ENCODE results near the gene TEDC2. TPM values are rescaled to one million over a fixed set of nuclear protein-coding genes. Genes with fewer than 3 reads are reported as not detected.

The TEDC2 gene
- total RNA-seq, 1 donor from 2014 or later: 29.1 TPM

- H3K27me3 Mint-ChIP-seq (ENCODE audit: insufficient read depth, low read depth): peaks cover 3% of the 10 kb centered on the region
Measured at GRCh38 chr16:2443555-2443954, 16.4 kb upstream of the TEDC2 start.

GRCh38 chr16:2447920-2448583 is 11.9 kb upstream of the TEDC2 start:
- Mint-ChIP-seq H3K36me3 (peaks cover 29% of the 10 kb centered on the region), H3K27ac (no peak overlapping the region), H3K9me3 (no peaks in the 10 kb centered on the region), H3K27me3 (ENCODE audit: insufficient read depth, low read depth) (peaks cover 3% of the 10 kb centered on the region), H3K4me3 (no peak overlapping the region), H3K4me1 (no peaks in the 10 kb centered on the region)
- Histone ChIP-seq H3K9ac (no peak overlapping the region), H3K4me3 (no peak overlapping the region), H3F3A (ENCODE audit: low read depth) (peaks cover 6% of the 10 kb centered on the region), H4K20me1 (ENCODE audit: low read depth) (peaks cover 20% of the 10 kb centered on the region), H3K79me2 (ENCODE audit: low read depth) (no peaks in the 10 kb centered on the region), H3K9me3 (ENCODE audit: low read depth) (no peaks in the 10 kb centered on the region), H3K27ac (no peak overlapping the region), H3K4me1 (no peaks in the 10 kb centered on the region), H3K36me3 (no peaks in the 10 kb centered on the region), H3K4me2 (no peak overlapping the region), H3K27me3 (no peaks in the 10 kb centered on the region), H2AFZ (replicated peaks) (no peak overlapping the region)
- TF ChIP-seq EZH2 (IDR thresholded peaks at IDR 0.05): no peak
- no peak for TF ChIP-seq EZH2phosphoT487 (IDR thresholded peaks at IDR 0.05)
- TF ChIP-seq, protein P1, sequence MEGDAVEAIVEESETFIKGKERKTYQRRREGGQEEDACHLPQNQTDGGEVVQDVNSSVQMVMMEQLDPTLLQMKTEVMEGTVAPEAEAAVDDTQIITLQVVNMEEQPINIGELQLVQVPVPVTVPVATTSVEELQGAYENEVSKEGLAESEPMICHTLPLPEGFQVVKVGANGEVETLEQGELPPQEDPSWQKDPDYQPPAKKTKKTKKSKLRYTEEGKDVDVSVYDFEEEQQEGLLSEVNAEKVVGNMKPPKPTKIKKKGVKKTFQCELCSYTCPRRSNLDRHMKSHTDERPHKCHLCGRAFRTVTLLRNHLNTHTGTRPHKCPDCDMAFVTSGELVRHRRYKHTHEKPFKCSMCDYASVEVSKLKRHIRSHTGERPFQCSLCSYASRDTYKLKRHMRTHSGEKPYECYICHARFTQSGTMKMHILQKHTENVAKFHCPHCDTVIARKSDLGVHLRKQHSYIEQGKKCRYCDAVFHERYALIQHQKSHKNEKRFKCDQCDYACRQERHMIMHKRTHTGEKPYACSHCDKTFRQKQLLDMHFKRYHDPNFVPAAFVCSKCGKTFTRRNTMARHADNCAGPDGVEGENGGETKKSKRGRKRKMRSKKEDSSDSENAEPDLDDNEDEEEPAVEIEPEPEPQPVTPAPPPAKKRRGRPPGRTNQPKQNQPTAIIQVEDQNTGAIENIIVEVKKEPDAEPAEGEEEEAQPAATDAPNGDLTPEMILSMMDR (IDR thresholded peaks at IDR 0.05): no peak
- DNase-seq (ENCODE audit: low spot score): no peak

More at GRCh38 chr16:2443555-2443954, 16.4 kb upstream of the TEDC2 start:
- H3K4me1 ChIP-seq: no peaks in the 10 kb centered on the region
- Mint-ChIP-seq H3K27ac (no peak overlapping the region), H3K36me3 (peaks cover 23% of the 10 kb centered on the region), H3K9me3 (no peaks in the 10 kb centered on the region), H3K4me3 (no peak overlapping the region), H3K4me1 (no peaks in the 10 kb centered on the region)
- no peak overlapping the region for H3K4me3 ChIP-seq
- TF ChIP-seq EZH2 (IDR thresholded peaks at IDR 0.05) (no peak), EZH2phosphoT487 (IDR thresholded peaks at IDR 0.05) (no peak)
- TF ChIP-seq, protein P1 (IDR thresholded peaks at IDR 0.05): no peak
- H4K20me1 ChIP-seq (ENCODE audit: low read depth): peaks cover 11% of the 10 kb centered on the region
- peaks cover 12% of the 10 kb centered on the region for H3F3A ChIP-seq (ENCODE audit: low read depth)
- H3K79me2 ChIP-seq (ENCODE audit: low read depth): no peaks in the 10 kb centered on the region
- no peak for DNase-seq (ENCODE audit: low spot score)
- no peak overlapping the region for H3K27ac ChIP-seq
- no peak overlapping the region for H3K4me2 ChIP-seq
- H3K9me3 ChIP-seq (ENCODE audit: low read depth): no peaks in the 10 kb centered on the region
- H2AFZ ChIP-seq (replicated peaks): no peak overlapping the region
- no peaks in the 10 kb centered on the region for H3K36me3 ChIP-seq
- H3K9ac ChIP-seq: no peak overlapping the region
- H3K27me3 ChIP-seq: no peaks in the 10 kb centered on the region

DNA sequence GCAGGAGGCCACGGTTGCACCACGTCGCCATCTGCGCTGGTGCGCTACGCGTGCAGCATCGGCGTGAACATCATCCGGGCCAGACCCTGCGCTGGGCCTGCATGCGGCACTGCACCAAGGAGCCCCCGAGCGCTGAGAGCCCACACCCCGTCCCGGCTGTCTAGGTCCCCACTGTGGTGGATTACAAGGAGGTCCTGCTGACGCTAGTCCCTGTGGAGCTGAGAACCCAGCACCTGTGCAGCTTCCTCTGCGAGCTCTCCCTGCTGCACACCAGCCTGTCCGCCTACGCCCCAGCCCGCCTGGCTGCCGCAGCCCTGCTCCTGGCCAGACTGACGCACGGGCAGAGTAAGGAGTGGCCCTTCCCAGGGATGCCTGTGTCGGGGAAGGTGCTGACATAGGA is 10.8 kb upstream of the TEDC2 start:
- Histone ChIP-seq H2AFZ (replicated peaks) (no peak overlapping the region), H3K9ac (no peak overlapping the region), H3K4me1 (no peaks in the 10 kb centered on the region), H3K27ac (no peak overlapping the region), H3F3A (ENCODE audit: low read depth) (no peaks in the 10 kb centered on the region), H3K79me2 (ENCODE audit: low read depth) (no peaks in the 10 kb centered on the region), H3K9me3 (ENCODE audit: low read depth) (no peaks in the 10 kb centered on the region), H3K27me3 (no peaks in the 10 kb centered on the region), H3K4me3 (no peak overlapping the region), H4K20me1 (ENCODE audit: low read depth) (peaks cover 19% of the 10 kb centered on the region), H3K36me3 (no peaks in the 10 kb centered on the region), H3K4me2 (no peak overlapping the region)
- H3K9me3 Mint-ChIP-seq: no peaks in the 10 kb centered on the region
- H3K27me3 Mint-ChIP-seq (ENCODE audit: insufficient read depth, low read depth): peaks cover 6% of the 10 kb centered on the region
- peaks cover 31% of the 10 kb centered on the region for H3K36me3 Mint-ChIP-seq
- H3K27ac Mint-ChIP-seq: no peak overlapping the region
- TF ChIP-seq EZH2phosphoT487 (IDR thresholded peaks at IDR 0.05) (no peak), EZH2 (IDR thresholded peaks at IDR 0.05) (no peak)
- TF ChIP-seq, protein P1 (IDR thresholded peaks at IDR 0.05): no peak
- no peaks in the 10 kb centered on the region for H3K4me1 Mint-ChIP-seq
- H3K4me3 Mint-ChIP-seq: no peak overlapping the region
- DNase-seq (ENCODE audit: low spot score): no peak

Data from neural progenitor cell (in vitro differentiated cells).